ENCODE measurements around the gene CDH9.
"Not testable (repeated sequence)": the region's sequence is repeated elsewhere in the genome, so short reads cannot be mapped to it uniquely, and the experiment has no call there.

CDH9 gene

GRCh38 chr5:26955161-26955560 is 83.2 kb downstream of the CDH9 start:
- DNase-seq (ENCODE audit: low spot score) = no peak

GRCh38 chr5:26948921-26949320 is 89.5 kb downstream of the CDH9 start:
- no peak for DNase-seq (ENCODE audit: low spot score)

GRCh38 chr5:26945901-26946300 is 92.5 kb downstream of the CDH9 start:
- DNase-seq (ENCODE audit: low spot score) = no peak

- DNase-seq (ENCODE audit: low spot score) = no peak
Observed at GRCh38 chr5:26942481-26942880, 95.9 kb downstream of the CDH9 start.

- no peak for DNase-seq (ENCODE audit: low spot score)
Observed at GRCh38 chr5:26940994-26941393, 97.4 kb downstream of the CDH9 start.

- DNase-seq (ENCODE audit: low spot score) = no peak
Observed at GRCh38 chr5:26932238-26932637, 106.1 kb downstream of the CDH9 start.

GRCh38 chr5:26921439-26921838 is 116.9 kb downstream of the CDH9 start:
- no peak for DNase-seq (ENCODE audit: low spot score)

GRCh38 chr5:26903469-26903868 is 134.9 kb downstream of the CDH9 start:
- no peak for DNase-seq (ENCODE audit: low spot score)

- DNase-seq (ENCODE audit: low spot score) = no peak
Observed at GRCh38 chr5:26894719-26895263, 143.6 kb downstream of the CDH9 start.

GRCh38 chr5:26893078-26893477 is 145.3 kb downstream of the CDH9 start:
- DNase-seq (ENCODE audit: low spot score) = no peak

- DNase-seq (ENCODE audit: low spot score) = no peak
Observed at GRCh38 chr5:26889815-26890214, 148.6 kb downstream of the CDH9 start.

- no peak for DNase-seq (ENCODE audit: low spot score)
Observed at GRCh38 chr5:26884481-26884880, 153.9 kb downstream of the CDH9 start.

- DNase-seq (ENCODE audit: low spot score) = no peak
Observed at GRCh38 chr5:26883375-26883774, 155.0 kb downstream of the CDH9 start.

GRCh38 chr5:26881901-26882300 is 156.5 kb downstream of the CDH9 start:
- DNase-seq (ENCODE audit: low spot score) = no peak

GRCh38 chr5:26877154-26877553 is 161.2 kb downstream of the CDH9 start:
- no peak for DNase-seq (ENCODE audit: low spot score)

GRCh38 chr5:26872337-26872736 is 166.0 kb downstream of the CDH9 start:
- no peak for DNase-seq (ENCODE audit: low spot score)

GRCh38 chr5:26869781-26870180 is 168.6 kb downstream of the CDH9 start:
- no peak for DNase-seq (ENCODE audit: low spot score)

- no peak for DNase-seq (ENCODE audit: low spot score)
Observed at GRCh38 chr5:26868504-26868903, 169.9 kb downstream of the CDH9 start.

GRCh38 chr5:26864061-26864460 is 174.3 kb downstream of the CDH9 start:
- no peak for DNase-seq (ENCODE audit: low spot score)

GRCh38 chr5:26856238-26856637 is 182.1 kb downstream of the CDH9 start:
- no peak for DNase-seq (ENCODE audit: low spot score)

GRCh38 chr5:26852450-26852849 is 185.9 kb downstream of the CDH9 start:
- not testable (repeated sequence) for DNase-seq (ENCODE audit: low spot score)

- peak; percentile 1 for DNase-seq (ENCODE audit: low spot score)
Observed at GRCh38 chr5:26847041-26847736, 191.2 kb downstream of the CDH9 start.

- DNase-seq (ENCODE audit: low spot score) = no peak
Observed at GRCh38 chr5:26843677-26844076, 194.7 kb downstream of the CDH9 start.

- DNase-seq (ENCODE audit: low spot score) = no peak
Observed at GRCh38 chr5:26833596-26833995, 204.8 kb downstream of the CDH9 start.
